Activated naive CD4-positive, alpha-beta T cell treated with anti-CD3 and anti-CD28 coated beads for 36 hours (primary cell): Measurements from ENCODE around the gene AVPR2. TPM values are rescaled to one million over a fixed set of nuclear protein-coding genes. Genes with fewer than 3 reads are reported as not detected.

Source experiments
- CTCF ChIA-PET: fragments of 350-600 bp; sonication (Branson Sonifier 250); formaldehyde crosslinking; loops from one replicate; lab custom pipeline; 2021; ENCODE audit warnings: antibody characterized with exemption; lab: Charles Lee
- DNase-seq: peaks from one replicate; pipeline ENCODE4 v3.0.0-alpha.2; 2020
- H3K27ac Mint-ChIP-seq: one replicate; pipeline ENCODE4 v1.8.0; 2021; ENCODE audit warnings: mild to moderate bottlenecking, mixed read lengths
- H3K27me3 Mint-ChIP-seq: one replicate; pipeline ENCODE4 v1.8.0; 2021; ENCODE audit warnings: low read depth, mixed read lengths
- H3K36me3 Mint-ChIP-seq: one replicate; pipeline ENCODE4 v1.8.0; 2021; ENCODE audit warnings: low read depth, mixed read lengths
- H3K4me1 Mint-ChIP-seq: one replicate; pipeline ENCODE4 v1.8.0; 2021; ENCODE audit warnings: low read depth, mixed read lengths
- H3K4me3 Mint-ChIP-seq: one replicate; pipeline ENCODE4 v1.8.0; 2021; ENCODE audit warnings: mild to moderate bottlenecking, moderate library complexity, mixed read lengths
- H3K9me3 Mint-ChIP-seq: one replicate; pipeline ENCODE4 v1.8.0; 2021; ENCODE audit warnings: mixed read lengths
- intact Hi-C: fragments of 100-400 bp; cut with micrococcal nuclease; formaldehyde crosslinking; loops from one replicate; pipeline ENCODE4 v1.15.1; 2023
- total RNA-seq, 2 experiments: library from RNA; stranded (reverse); gene quantifications; one replicate each; pipeline ENCODE4 v1.2.3, GENCODE V29; 2021

The AVPR2 gene
- total RNA-seq, 2 experiments from 2014 or later, result not detected

DNA sequence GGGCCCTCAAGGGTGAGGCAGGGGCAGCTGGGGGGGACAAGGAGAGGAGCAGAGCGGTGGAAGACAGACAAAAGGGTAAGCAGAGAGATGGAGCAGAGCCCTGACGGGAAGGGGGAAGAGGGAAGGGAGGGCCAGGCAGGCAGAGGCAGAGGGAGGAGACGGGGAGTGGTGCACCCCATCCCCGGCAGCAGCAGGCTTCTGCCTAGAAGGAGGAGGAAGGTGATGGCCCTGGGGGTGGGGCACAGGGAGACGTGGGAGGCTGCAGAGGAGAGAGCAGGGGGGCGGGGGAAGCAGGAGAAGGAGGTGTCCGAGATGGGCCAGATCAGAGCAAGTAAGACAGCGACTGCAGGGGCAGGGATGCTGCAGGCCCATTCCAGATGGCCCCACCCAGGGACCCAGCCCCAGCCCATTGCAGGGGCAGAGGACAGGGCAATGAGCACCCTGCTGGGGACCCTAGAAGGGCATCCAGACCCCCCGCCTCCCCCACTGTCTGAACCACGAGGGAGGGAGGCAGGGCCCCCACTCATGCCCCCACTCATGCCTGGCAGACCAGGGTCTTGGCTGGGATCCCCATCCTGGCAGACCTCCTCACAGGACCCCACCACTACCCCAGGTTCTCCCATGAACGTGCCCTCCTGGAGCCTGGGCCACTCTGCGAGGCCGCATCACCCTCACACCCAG, 21.2 kb upstream of the AVPR2 start:
- Mint-ChIP-seq H3K27me3 (peaks cover 8% of the 10 kb centered on the region), H3K4me1 (peaks cover 13% of the 10 kb centered on the region), H3K9me3 (no peaks in the 10 kb centered on the region), H3K36me3 (no peaks in the 10 kb centered on the region), H3K27ac (no peak overlapping the region), H3K4me3 (no peak overlapping the region)
- intact Hi-C loops, result no loop called here
- DNase-seq, result no peak
- CTCF ChIA-PET, result no interaction called here

- intact Hi-C loops, result loop anchor here (1.0 kb wide), 1 partner anchor 120 kb away; the partner anchor contains the start of gene PLXNB3
- Mint-ChIP-seq H3K36me3 (no peaks in the 10 kb centered on the region), H3K9me3 (no peaks in the 10 kb centered on the region), H3K27me3 (peaks cover 8% of the 10 kb centered on the region), H3K4me1 (peaks cover 6% of the 10 kb centered on the region), H3K4me3 (no peak overlapping the region), H3K27ac (no peak overlapping the region)
- no peak for DNase-seq
- CTCF ChIA-PET, result no interaction called here
These were observed 20.3 kb upstream of the AVPR2 start for GRCh38 chrX:153884136-153884535.

DNA sequence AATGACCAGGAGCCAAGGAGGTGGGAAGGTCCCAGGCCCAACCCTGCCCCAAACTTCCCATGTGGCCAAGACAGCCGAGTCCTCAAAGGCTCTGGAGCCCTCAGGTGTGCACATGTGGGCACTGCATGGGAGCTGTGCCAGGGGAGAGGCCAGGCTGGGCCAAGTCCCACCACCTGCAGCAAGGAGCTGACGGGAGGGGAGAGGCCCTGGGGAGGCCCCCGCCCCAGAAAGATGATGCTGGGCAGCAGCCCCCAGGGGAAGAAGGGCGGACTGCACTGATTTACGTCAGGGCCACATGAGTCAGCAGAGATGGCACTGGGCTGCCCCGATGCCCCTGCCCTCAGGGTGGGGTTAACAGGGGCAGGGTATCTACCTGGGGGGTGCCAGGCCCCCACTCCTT, 19.9 kb upstream of the AVPR2 start:
- H3K27ac Mint-ChIP-seq, result no peak overlapping the region

GRCh38 chrX:153885208-153885787, 19.2 kb upstream of the AVPR2 start:
- DNase-seq, result no peak
- H3K4me3 Mint-ChIP-seq, result peak overlapping the region; percentile 53
- H3K9me3 Mint-ChIP-seq, result no peaks in the 10 kb centered on the region
- no peak overlapping the region for H3K27ac Mint-ChIP-seq
- intact Hi-C loops, result no loop called here
- CTCF ChIA-PET, result no interaction called here
- peaks cover 8% of the 10 kb centered on the region for H3K27me3 Mint-ChIP-seq
- H3K36me3 Mint-ChIP-seq, result no peaks in the 10 kb centered on the region
- H3K4me1 Mint-ChIP-seq, result peaks cover 3% of the 10 kb centered on the region

More for the DNA sequence above, 19.9 kb upstream of the AVPR2 start:
- Mint-ChIP-seq H3K4me1 (peaks cover 3% of the 10 kb centered on the region), H3K9me3 (no peaks in the 10 kb centered on the region), H3K36me3 (no peaks in the 10 kb centered on the region), H3K27me3 (peaks cover 8% of the 10 kb centered on the region), H3K4me3 (no peak overlapping the region)
- CTCF ChIA-PET, result no interaction called here
- peak; percentile 41 for DNase-seq
- intact Hi-C loops, result loop anchor here (1.0 kb wide), 1 partner anchor 120 kb away; the partner anchor contains the start of gene PLXNB3

- H3K36me3 Mint-ChIP-seq, result no peaks in the 10 kb centered on the region
- intact Hi-C loops, result loop anchor here (1.0 kb wide), 1 partner anchor 14 kb away; no protein-coding TSS in a partner anchor
- no peaks in the 10 kb centered on the region for H3K9me3 Mint-ChIP-seq
- no peak within 1 kb of the TSS for H3K27ac Mint-ChIP-seq
- CTCF ChIA-PET, result no interaction called here
- peak within 1 kb of the TSS; percentile 53 for H3K4me3 Mint-ChIP-seq
- H3K4me1 Mint-ChIP-seq, result peaks cover 3% of the 10 kb centered on the region
- peaks cover 8% of the 10 kb centered on the region for H3K27me3 Mint-ChIP-seq
- DNase-seq, result peak; percentile 38
These were observed 18.2 kb upstream of the AVPR2 start, which contains the start of gene L1CAM for GRCh38 chrX:153885968-153886903. Gene L1CAM (minus strand): TSS chrX:153886173. CDS start chrX:153875836, 10,337 bp downstream.

DNA sequence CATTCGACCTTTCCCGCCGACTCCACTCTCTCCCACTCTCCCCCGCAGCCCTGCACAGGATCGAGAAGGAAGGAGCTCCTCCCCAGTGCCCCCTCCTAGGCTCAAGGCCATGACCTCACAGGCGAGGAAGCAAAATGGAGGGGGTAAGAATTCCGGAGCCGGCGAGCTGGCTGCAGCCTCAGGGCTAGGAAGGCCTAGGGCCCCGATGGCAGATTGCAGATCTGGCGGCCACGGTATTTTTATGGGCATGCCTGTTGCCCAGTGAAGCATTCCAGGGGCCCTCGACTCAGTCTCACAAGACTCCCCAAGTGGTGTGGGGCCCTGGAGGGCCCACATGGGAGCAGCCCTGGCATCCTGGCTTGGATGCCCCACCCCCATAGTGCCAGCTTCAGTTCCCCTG, 17.6 kb upstream of the AVPR2 start:
- Mint-ChIP-seq H3K4me3 (no peak overlapping the region), H3K27ac (no peak overlapping the region), H3K36me3 (no peaks in the 10 kb centered on the region), H3K4me1 (peaks cover 3% of the 10 kb centered on the region), H3K27me3 (peaks cover 8% of the 10 kb centered on the region), H3K9me3 (no peaks in the 10 kb centered on the region)
- no peak for DNase-seq
- intact Hi-C loops, result loop anchor here (1.0 kb wide), 1 partner anchor 13 kb away; no protein-coding TSS in a partner anchor
- CTCF ChIA-PET, result no interaction called here

- intact Hi-C loops, result no loop called here
- Mint-ChIP-seq H3K27me3 (peaks cover 8% of the 10 kb centered on the region), H3K27ac (no peak overlapping the region), H3K36me3 (no peaks in the 10 kb centered on the region), H3K9me3 (no peaks in the 10 kb centered on the region), H3K4me1 (peaks cover 3% of the 10 kb centered on the region), H3K4me3 (no peak overlapping the region)
- CTCF ChIA-PET, result no interaction called here
- DNase-seq, result no peak
These were observed 17.1 kb upstream of the AVPR2 start for GRCh38 chrX:153887385-153887784.

DNA sequence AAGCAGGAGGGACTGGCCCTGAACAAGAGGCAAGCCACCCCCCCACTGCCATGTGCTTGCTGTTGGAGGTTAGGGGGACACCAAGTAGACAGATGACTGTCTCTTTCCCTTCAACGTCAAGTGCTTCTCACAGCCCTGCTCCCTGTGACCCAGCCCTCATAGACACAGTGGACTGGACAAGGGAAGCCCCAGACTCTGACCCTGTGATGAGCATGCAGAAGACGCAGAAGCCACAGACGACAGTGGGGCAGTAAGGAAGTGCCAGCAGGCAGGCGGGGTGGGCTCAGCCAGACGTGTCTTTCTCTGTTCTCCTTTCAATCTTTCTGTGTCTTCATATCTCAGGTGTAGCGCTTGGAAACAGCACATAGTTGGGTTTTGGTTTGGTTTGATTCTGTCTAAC, 16.1 kb upstream of the AVPR2 start:
- no peak overlapping the region for H3K27ac Mint-ChIP-seq
- no peaks in the 10 kb centered on the region for H3K9me3 Mint-ChIP-seq
- CTCF ChIA-PET, result no interaction called here
- no peaks in the 10 kb centered on the region for H3K36me3 Mint-ChIP-seq
- intact Hi-C loops, result no loop called here
- H3K4me3 Mint-ChIP-seq, result no peak overlapping the region
- H3K4me1 Mint-ChIP-seq, result peaks cover 3% of the 10 kb centered on the region
- H3K27me3 Mint-ChIP-seq, result peaks cover 8% of the 10 kb centered on the region
- DNase-seq, result no peak

DNA sequence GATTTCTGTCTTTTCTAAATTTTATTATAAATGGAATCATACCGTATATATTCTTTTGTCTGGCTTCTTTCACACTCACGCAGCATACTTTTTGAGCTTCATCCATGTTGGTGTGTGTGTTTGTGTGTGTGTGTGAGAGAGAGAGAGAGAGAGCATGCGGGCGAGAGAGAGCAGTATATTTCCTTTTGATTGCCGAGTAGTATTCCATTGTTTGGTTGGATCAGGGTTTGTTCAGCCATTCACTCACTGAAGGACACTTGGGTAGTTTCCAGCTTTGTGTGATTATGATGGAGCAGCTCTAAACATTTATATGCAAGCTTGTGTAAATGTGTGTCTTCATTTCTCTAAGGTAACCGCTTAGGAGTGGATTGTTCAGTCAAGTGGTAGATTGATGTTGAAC, 15.3 kb upstream of the AVPR2 start:
- peaks cover 8% of the 10 kb centered on the region for H3K27me3 Mint-ChIP-seq
- CTCF ChIA-PET, result no interaction called here
- DNase-seq, result no peak
- H3K4me1 Mint-ChIP-seq, result peaks cover 3% of the 10 kb centered on the region
- no peak overlapping the region for H3K4me3 Mint-ChIP-seq
- no peaks in the 10 kb centered on the region for H3K36me3 Mint-ChIP-seq
- intact Hi-C loops, result no loop called here
- no peaks in the 10 kb centered on the region for H3K9me3 Mint-ChIP-seq
- H3K27ac Mint-ChIP-seq, result no peak overlapping the region

DNA sequence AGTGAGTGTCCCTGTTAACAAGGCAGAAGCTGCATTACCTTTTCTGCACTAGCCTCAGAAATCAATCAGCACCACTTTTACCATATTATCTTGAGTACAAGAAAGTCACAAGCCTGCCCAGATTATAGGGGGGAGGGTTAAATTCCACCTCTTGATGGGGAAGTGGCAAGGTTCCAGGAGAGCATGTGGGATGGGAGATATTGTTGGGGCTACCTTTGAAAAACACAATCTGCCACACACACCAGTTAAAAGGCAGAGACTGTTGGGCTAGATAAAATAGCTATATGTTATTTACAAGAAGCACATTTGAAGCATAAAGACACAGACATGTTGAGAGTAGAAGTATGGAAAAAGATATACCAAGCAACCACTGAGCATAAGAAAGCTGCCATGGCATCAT, 6.6 kb upstream of the AVPR2 start:
- intact Hi-C loops, result no loop called here
- no peaks in the 10 kb centered on the region for H3K27me3 Mint-ChIP-seq
- H3K4me1 Mint-ChIP-seq, result peaks cover 20% of the 10 kb centered on the region
- CTCF ChIA-PET, result no interaction called here
- DNase-seq, result no peak
- H3K27ac Mint-ChIP-seq, result no peak overlapping the region
- H3K36me3 Mint-ChIP-seq, result no peaks in the 10 kb centered on the region
- no peak overlapping the region for H3K4me3 Mint-ChIP-seq
- no peaks in the 10 kb centered on the region for H3K9me3 Mint-ChIP-seq

- CTCF ChIA-PET, result interaction anchor here (0.6 to 0.7 kb wide), 3 partner anchors 10 to 202 kb away, joined by 3 to 5 read pairs (median 5); no protein-coding TSS in a partner anchor
- no peaks in the 10 kb centered on the region for H3K36me3 Mint-ChIP-seq
- no peaks in the 10 kb centered on the region for H3K9me3 Mint-ChIP-seq
- no peaks in the 10 kb centered on the region for H3K27me3 Mint-ChIP-seq
- intact Hi-C loops, result loop anchor here (1.0 to 2.0 kb wide), 2 partner anchors 15 to 24 kb away; partner anchors contain the start of gene L1CAM
- H3K4me1 Mint-ChIP-seq, result peaks cover 33% of the 10 kb centered on the region
- DNase-seq, result peak; percentile 82
- H3K27ac Mint-ChIP-seq, result peak overlapping the region; percentile 53
- H3K4me3 Mint-ChIP-seq, result peak overlapping the region; percentile 43
These were observed 3.4 kb upstream of the AVPR2 start for GRCh38 chrX:153900831-153901752.
